HTR-8/SVneo (cell line): ENCODE results near the gene ZNF600.
A peak's percentile ranks its signal among the peaks of the same experiment; 100 is the strongest.
"Not testable (repeated sequence)": the region's sequence is repeated elsewhere in the genome, so short reads cannot be mapped to it uniquely, and the experiment has no call there.

Experiments used
- DNase-seq: peaks from one replicate; pipeline ENCODE4 v3.0.0; 2011; ENCODE audit warnings: low spot score, mixed read lengths; ENCODE audit not compliant: insufficient read length
- FAIRE-seq: peaks from 2 replicates; lab custom pipeline; 2011; peaks lifted over from hg19 to GRCh38; lab: Jason Lieb, UNC

The ZNF600 gene

DNA sequence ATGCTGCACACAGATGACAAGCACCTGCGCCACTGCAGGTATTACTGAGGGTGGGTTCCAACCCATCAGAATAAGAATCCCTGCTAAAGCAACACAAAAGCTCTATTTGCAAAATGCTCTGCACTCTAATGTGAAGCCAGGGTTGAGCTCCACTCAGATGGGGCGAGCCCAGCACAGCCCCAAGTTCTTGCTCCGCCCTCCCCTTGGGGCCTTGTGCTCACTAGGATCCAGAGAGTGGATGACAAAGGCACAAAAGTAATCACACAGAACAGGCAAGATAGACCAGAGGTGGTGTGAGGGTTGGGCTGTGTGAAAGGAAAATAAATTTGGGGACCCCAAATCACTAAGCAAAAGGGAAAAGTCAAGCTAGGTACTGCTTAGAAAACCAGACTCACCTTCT lies 43.5 kb downstream of the ZNF600 start:
- FAIRE-seq (no peak), DNase-seq (no peak)

DNA sequence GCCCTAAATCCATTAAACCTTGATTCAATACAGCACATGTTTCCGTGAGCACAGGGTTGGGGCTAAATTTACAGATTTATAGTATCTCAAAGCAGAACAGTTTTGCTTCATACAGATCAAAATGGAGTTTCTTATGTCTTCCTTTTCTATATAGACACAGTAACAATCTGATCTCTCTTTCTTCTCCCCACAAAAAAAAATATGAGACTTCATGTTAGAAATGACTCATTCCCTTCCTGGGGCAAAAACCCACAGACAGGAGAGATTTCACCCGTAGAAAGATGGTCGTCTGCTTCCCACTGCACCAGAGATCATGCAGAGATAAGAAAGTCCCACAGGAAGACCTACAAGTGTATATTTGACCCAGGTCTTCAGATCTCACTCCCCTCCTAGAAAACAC lies 44.1 kb downstream of the ZNF600 start:
- DNase-seq, result no peak
- no peak for FAIRE-seq

DNA sequence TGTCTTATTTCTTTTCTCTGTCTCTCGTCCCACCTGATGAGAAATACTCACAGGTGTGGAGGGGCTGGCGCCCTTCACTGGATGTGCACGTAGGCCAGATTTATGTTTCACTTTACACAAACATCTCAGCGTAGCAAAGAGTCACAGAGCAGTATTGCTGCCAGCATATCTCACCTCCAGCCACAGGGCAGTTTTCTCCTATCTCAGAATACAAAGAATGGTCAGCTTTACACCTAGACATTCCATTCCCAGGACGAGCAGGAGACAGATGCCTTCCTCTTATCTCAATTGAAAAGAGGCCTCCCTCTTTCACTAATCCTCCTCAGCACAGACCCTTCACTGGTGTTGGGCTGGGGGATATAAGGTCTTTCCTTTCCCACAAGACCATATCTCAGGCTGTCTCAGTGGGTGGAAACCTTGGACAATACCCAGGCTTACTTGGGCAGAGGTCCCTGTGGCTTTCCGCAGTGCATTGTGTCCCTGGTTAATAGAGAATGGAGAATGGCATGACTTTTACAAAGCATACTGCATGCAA lies 44.6 kb downstream of the ZNF600 start:
- no peak for FAIRE-seq
- DNase-seq, result no peak

DNA sequence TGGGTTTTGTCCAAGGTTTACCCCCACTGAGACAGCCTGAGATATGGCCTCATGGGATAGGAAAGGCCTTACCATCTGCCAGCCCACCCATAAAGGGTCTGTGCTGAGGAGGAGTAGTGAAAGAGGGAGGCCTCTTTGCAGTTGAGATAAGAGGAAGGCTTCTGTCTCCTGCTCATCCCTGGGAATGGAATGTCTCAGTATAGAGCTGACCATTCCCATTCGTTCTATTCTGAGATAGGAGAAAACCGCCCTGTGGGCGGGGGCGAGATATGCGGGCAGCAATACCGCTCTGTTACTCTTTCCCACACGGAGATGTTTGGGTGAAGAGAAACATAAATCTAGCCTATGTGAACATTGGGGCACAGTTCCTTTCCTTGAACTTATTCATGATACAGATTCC lies 45.2 kb downstream of the ZNF600 start:
- FAIRE-seq, DNase-seq: not testable (repeated sequence)

DNA sequence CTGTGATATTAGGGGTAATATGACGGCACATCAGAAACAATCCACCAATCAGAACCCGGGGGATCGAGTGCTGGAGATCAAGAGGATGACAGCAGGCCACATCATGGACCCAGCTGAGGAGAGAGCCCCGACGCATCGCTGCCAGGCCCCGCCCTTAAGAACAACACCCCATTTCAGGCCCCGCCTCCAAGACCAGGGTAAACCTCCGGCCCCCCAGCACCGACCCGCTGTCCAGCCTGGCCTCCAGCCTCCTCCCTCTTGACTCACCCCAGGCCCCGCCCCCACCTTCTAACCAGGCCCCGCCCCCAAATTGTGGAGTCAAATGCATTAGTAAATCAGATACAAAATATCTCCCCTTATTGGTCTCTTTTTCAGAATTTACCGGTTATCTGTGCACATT lies 47.0 kb downstream of the ZNF600 start:
- DNase-seq (no peak), FAIRE-seq (no peak)

DNA sequence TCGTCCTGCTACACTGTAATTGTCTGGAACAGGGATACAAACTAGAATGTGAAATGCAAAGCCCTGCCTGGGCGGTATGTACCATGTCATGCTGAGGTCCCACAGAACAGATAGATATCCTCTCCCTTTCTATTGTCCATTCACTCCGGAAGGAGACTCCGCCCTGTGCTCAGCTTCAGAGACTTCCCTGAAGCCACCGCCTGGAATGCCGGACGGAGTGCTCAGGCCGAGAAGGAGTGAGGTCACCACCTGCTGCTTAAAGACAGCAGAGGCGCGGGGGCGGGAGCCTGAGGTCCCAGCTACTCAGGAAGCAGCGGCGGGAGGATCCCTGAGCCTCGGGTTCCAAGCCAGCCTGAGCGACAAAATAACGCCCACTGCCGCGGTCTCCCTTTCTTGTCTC lies 50.9 kb downstream of the ZNF600 start:
- DNase-seq, result no peak
- FAIRE-seq, result no peak

DNA sequence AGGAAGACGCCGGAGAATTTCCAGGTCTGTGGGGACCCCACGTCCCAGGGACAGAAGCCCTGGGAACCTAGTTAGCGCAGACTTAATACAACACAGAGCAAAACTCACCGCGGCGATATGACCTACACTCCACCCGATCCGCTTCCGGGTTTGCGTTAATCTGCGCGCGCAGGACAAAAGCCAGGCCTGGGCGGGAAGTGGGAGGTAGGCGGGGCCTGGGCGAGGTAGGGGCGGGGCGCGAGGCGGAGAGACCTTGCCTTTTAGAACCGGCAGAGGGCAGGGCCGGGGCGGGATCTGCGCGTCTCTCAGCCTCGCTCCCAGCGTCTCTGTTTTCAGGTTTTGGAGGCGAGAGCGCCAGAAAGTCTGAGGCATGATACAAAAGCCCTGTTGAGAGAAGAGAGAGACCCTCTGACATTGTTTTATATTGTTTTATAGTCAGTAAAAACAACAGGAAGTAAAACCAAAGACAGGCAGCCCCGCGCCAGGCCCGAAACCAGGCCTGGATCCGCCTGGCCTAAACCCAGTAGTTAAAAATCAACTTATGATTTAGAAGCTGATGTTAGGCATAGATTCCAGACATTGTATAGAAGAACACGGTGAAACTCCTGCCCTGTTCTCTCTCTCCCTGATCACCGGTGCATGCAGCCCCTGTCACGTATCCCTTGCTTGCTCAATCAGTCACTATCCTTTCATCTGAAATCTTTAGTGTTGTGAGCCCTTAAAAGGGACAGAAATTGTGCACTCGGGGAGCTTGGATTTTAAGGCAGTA lies 51.5 kb downstream of the ZNF600 start, which contains the start of gene ZNF611:
ZNF611 (minus strand) TSS at position 152 of the 769 bp plus-strand sequence. CDS start 19,150 bp downstream, outside the sequence.
- peak; percentile 94 for FAIRE-seq
- peak; percentile 86 for DNase-seq

DNA sequence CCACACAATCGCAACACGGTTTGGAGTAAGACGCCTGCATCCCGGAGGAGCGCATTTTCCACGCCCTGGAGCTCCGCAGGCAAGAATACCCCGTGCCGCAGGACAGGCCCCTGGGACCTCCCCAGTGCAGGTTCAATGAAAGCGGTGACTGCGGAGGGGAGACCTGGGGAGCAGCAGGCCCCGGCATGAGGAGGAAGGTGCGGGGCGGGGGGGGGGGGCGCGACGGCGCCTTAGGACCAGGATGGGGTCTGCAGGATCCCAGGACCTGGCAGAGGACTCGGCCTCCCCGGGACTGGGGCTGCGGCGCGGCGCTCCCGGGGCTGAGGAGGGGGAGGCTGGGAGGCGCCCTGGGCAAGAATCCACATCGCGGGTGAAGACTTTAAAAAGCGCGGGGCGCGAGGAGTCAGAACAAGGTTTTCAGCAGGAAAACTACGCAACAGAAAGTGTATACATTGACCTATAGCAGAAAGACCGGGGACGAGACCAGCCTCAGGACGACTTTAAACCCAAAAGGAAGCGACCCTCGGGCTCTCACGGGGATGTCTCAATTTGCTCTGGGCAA lies 52.2 kb downstream of the ZNF600 start:
- DNase-seq, result no peak
- no peak for FAIRE-seq

DNA sequence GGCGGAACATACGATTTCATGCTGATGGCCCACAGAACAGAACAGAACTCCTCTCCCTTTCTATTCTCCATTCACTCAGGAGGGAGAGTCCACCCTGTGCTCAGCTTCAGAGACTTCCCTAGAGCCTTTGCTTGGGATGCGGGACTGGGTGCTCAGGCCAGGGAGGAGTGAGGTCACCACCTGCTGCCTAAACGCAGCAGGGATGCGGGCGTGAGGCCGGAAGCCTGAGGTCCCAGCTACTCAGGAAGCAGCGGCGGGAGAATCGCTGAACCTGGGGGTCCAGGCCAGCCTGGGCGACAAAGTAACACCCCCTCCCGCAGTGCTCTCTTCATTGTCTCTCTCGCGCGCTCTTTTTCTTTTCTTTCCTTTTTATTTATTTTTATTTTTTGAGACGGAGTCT lies 60.5 kb downstream of the ZNF600 start:
- FAIRE-seq, DNase-seq: not testable (repeated sequence)

DNA sequence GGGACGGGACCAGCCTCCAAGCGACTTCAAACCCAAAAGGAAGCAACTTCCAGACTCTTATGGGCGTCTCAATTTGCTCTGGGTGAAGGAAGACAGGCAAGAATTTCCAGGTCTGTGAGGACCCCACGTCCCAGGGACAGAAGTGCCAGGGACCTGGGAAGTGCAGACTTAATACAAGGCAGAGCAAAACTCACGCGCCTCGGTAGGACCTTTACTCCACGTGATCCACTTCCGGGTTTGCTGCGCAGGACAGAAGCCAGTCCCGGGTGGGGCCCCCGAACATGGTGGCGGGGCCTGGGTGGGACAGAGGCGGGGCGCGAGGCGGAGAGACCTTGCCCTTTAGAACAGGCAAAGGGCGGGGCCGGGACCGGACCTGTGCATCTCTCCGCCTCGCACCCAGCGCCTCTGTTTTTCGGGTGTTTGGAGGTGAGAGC lies 61.0 kb downstream of the ZNF600 start:
- no peak for DNase-seq
- FAIRE-seq, result no peak

DNA sequence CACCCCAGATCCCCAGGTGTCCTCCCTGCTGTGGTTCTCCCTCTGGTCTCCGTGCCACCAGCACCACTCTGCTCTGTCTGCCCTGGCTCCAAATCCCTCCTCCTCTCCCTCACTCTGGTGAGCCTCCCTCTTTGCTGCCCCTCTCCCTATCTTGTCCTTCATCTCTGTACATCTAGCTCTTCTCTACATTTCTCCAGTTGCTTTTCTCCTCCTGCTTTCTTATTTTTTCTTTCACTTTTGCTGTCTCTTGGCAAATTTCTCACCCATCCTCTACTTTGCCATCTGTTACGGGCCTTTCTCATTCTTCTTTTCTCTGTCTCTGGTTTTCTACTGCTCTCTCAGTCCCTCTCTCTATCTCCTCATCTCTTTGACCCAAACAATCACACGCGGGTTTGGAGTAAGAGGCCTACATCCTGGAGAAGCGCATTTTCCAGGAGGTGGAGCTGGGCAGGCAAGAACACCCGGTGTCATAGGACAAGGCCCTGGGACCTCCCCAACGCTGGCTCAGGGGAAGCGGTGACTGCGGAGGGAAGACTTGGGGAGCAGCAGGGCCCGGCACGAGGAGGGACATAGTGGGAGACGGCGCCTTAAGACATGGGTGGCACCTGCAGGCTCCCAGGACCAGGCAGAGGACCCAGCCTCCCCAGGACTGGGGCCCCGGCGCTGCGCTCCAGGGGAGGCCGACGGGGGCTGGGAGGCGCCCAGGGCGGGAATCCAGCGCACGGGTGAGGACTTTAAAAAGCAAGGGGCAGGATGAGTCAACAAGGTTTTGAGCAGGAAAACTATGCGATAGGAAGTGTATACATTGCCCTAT lies 61.7 kb downstream of the ZNF600 start:
- no peak for FAIRE-seq
- no peak for DNase-seq

DNA sequence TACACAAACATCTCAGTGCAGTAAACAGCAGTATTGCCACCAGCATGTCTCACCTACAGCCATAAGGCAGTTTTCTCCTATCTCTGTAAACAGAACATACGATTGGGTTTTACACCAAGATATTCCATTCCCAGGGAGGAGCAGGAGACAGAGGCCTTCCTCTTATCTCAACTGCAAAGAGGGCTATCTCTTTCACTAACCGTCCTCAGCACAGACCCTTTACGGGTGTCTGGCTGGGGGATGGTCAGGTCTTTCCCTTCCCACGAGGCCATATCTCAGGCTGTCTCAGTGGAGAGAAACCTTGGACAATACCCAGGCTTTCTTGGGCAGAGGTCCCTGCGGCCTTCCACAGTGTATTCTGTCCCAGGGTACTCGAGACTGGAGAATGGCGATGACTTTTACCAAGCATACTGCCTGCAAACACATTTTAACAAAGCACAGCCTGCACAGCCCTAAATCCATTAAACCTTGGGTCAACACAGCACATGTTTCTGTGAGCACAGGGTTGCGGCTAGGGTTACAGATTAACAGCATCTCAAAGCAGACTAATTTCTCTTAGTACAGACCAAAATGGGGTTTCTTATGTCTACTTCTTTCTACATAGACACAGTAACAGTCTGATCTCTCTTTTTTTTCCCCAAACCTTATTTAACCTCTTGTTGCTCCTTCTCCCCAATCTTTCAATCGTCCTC lies 62.5 kb downstream of the ZNF600 start:
- DNase-seq, FAIRE-seq: not testable (repeated sequence)

DNA sequence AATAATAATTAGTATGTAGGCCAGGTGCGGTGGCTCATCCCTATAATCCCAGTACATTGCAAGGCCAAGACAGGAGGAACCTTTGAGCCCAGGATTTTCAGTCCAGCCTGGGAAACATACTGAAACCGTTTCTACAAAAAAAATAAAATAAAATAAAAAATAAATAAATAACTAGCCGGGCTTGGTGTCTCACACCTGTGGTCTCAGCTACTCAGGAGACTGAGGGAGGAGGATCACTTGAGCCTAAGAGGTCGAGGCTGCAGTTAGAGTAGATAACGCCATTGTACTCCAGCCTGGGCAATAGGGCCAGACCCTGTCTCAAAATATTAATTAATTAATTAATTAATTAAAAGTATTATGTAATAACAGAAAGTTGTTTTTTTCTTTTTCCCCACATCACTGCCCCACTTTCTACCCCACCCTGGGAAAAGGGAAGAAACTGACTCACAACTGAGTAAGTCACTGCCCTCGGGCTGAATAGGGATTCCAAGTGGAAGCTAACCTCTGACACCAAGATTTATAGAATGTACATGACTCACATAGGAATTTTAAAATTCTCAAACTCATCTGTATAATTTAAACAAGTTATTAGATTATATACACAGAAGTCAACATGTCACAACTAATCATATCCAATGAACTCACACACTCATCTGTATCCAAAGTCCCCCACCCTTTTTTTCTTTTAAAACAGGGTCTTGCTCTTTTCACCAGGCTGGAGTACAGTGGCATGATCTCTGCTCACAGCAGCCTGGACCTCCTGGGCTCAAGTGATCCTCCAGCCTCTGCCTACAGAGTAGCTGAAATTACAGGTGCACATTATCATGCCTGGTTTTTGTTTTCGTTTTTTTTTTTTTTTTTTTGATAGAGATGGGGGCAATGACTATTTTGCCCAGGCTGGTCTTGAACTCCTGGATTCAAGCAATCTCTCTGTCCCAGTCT lies 64.3 kb downstream of the ZNF600 start:
- FAIRE-seq (no peak), DNase-seq (peak; percentile 72)

DNA sequence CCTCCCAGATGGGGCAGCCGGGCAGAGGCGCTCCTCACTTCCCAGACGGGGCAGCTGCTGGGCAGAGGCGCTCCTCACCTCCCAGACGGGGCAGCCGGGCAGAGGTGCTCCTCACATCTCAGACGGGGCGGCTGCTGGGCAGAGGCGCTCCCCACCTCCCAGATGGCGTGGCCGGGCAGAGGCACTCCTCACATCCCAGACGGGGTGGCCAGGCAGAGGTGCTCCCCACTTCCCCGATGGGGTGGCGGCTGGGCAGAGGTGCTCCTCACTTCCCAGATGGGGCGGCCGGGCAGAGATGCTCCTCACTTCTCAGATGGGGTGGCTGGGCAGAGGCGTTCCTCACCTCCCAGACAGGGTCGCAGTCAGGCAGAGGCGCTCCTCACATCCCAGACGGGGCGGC lies 66.0 kb downstream of the ZNF600 start:
- FAIRE-seq, DNase-seq: not testable (repeated sequence)

DNA sequence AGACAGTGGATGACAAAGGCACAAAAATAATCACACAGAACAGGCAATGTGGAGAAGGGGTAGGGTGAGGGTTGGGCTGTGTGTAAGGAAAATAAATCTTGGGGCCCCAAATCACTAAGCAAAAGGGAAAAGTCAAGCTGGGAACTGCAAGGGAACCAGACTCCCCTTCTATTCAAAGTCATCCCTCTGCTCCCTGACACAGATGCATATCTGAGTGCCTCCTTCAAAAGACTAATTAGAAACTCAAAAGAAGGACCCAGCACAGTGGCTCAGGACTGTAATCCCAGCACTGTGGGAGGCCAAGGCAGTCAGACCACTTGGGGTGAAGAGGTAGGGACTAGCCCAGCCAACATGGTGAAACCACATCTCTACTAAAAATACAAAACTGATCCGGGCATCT lies 70.1 kb downstream of the ZNF600 start:
- DNase-seq (no peak), FAIRE-seq (no peak)

DNA sequence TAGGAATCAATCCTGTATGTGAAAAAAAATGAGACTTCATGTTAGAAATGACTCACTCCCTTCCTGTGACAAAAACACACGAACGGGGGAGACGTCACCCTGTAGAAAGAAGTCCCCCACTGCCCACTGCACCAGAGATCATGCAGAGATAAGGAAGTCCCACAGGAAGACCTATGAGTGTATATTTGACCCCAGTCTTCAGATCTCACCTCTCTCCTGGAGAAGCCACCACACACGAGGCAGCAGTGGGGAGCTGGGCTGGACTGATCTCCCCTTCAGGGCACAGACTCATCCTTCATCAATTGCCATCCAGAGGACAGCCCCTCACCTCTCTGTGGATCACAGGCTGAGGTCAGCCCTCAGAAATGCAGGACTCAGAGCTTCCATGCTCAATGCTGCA lies 70.7 kb downstream of the ZNF600 start:
- peak; percentile 11 for DNase-seq

DNA sequence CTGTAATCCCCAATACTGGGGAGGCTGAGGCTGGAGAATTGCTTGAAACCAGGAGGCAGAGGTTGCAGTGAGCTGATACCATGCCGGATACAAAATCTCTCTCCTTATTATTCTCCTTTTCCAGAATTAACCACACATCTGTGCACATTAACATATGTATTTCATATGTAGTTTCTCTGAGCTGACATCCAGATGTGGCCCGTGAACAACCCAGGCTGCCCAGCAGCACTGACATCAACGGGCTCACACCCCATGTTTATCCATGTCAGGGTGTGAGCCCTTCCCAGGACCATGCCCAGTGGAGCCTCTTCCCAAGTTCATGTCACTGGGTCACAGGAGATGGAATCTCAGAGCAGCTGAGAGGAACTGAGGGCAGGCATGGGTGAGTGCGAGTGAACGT lies 71.3 kb downstream of the ZNF600 start:
- DNase-seq, FAIRE-seq: not testable (repeated sequence)

More for the DNA sequence above, 70.7 kb downstream of the ZNF600 start:
- peak; percentile 62 for FAIRE-seq
